Sigmoid colon (tissue), 7 donors: ENCODE measurements around the gene S100A4. TPM values are rescaled to one million over a fixed set of nuclear protein-coding genes. Genes with fewer than 3 reads are reported as not detected.

Experiments
- DNase-seq: peaks from one replicate; pipeline ENCODE4 v3.0.0-alpha.2; 2019
- H3K27ac ChIP-seq, 4 donors: fragments of 200-600 bp; sonication (generic); one replicate each; pipeline ENCODE4 v1.5.1; 2016 to 2019; ENCODE audit warnings: mild to moderate bottlenecking in 1 of 4
- H3K27me3 ChIP-seq, 3 donors: fragments of 200-600 bp; sonication (generic); one replicate each; pipeline ENCODE4 v1.5.1; 2019; ENCODE audit warnings: mild to moderate bottlenecking in 1 of 3
- H3K36me3 ChIP-seq, 4 donors: fragments of 200-600 bp; sonication (generic); one replicate each; pipeline ENCODE4 v1.5.1; 2016 to 2019
- H3K4me1 ChIP-seq, 4 donors: fragments of 200-600 bp; sonication (generic); one replicate each; pipeline ENCODE4 v1.5.1; 2017 to 2019
- H3K4me3 ChIP-seq, 4 donors: fragments of 200-600 bp; sonication (generic); one replicate each; pipeline ENCODE4 v1.5.1; 2017 to 2019; ENCODE audit warnings: mild to moderate bottlenecking in 2 of 4, moderate library complexity in 1 of 4
- H3K9me3 ChIP-seq, 4 donors: fragments of 200-600 bp in 3 of 4; sonication (generic) in 3 of 4; one replicate each; pipeline versions ENCODE4 v1.5.1 to v1.6.1; 2013 to 2019
- CTCF ChIP-seq, 4 experiments: fragments of 450-650 bp in 3 of 4; fragments of 200-600 bp in 1 of 4; IDR thresholded peaks; one replicate each; pipeline ENCODE4 v1.5.1; 2016 to 2019; ENCODE audit warnings: antibody characterized with exemption in 4 of 4, mild to moderate bottlenecking in 3 of 4, moderate library complexity in 2 of 4
- EP300 ChIP-seq, 4 donors: sonication (generic); formaldehyde crosslinking; IDR thresholded peaks; one replicate each; pipeline ENCODE4 v1.6.1; 2017; ENCODE audit warnings: antibody characterized with exemption in 4 of 4
- POLR2A ChIP-seq, 2 donors: fragments of 450-650 bp; IDR thresholded peaks; one replicate each; pipeline ENCODE4 v1.6.1; 2016; ENCODE audit warnings: antibody characterized with exemption in 2 of 2, mild to moderate bottlenecking in 2 of 2, moderate library complexity in 2 of 2
- POLR2AphosphoS5 ChIP-seq, 4 donors: sonication (generic); formaldehyde crosslinking; IDR thresholded peaks; one replicate each; pipeline ENCODE4 v1.6.1; 2017; ENCODE audit warnings: antibody characterized with exemption in 4 of 4
- WGBS, 2 donors: extraction: QIAGEN DNeasy Blood & Tissue Kit; methylation state at CpG; one replicate each; pipeline ENCODE4 v1.1.7; 2013; 5-methylcytosine and 5-hydroxymethylcytosine counted together
- intact Hi-C: fragments of 100-400 bp; cut with DNase I; formaldehyde crosslinking; loops from one replicate; pipeline ENCODE4 v1.15.1; 2023
- polyA plus RNA-seq, 3 donors: library from polyadenylated mRNA; stranded (reverse); fragments of 200-250 nt; gene quantifications; one replicate each; pipeline ENCODE4 v1.2.3, GENCODE V29; 2013
- total RNA-seq, 4 donors: library from RNA; depleted of rRNA; stranded (reverse); fragments of >200 nt; gene quantifications; one replicate each; pipeline ENCODE4 v1.1.0, GENCODE V29; 2016
- donor health status: healthy with polysubstance abuse.
- donor health status: Bipolar disorder and iron deficiency.
- donor health status: healthy.

Gene S100A4
- total and polyA plus RNA-seq, 7 donors: 189 to 499 (median 336) TPM

GRCh38 chr1:153553830-153554541 lies 8.4 kb upstream of the S100A4 start:
- Histone ChIP-seq H3K9me3 (no peaks in the 10 kb centered on the region), H3K4me3 (no peak overlapping the region), H3K27ac (peak overlapping the region; percentile 36 to 70 (median 67)), H3K36me3 (no peaks in the 10 kb centered on the region), H3K4me1 (peaks cover 0 to 30% (median 25%) of the 10 kb centered on the region in 4 donors), H3K27me3 (no peaks in the 10 kb centered on the region)
- 75 to 95% methylated on average over 2 of the region's 2 CpGs for WGBS, 2 donors
- intact Hi-C loops: no loop called here
- no peak for TF ChIP-seq POLR2A (IDR thresholded peaks at IDR 0.05)
- no peak for TF ChIP-seq CTCF (IDR thresholded peaks at IDR 0.05)
- TF ChIP-seq EP300 (IDR thresholded peaks at IDR 0.05): no peak
- no peak for TF ChIP-seq POLR2AphosphoS5 (IDR thresholded peaks at IDR 0.05)
- peak; percentile 40 for DNase-seq

- Histone ChIP-seq H3K27me3 (no peaks in the 10 kb centered on the region), H3K36me3 (no peaks in the 10 kb centered on the region), H3K9me3 (no peaks in the 10 kb centered on the region), H3K4me3 (no peak overlapping the region), H3K4me1 (peaks cover 0 to 39% (median 33%) of the 10 kb centered on the region in 4 donors), H3K27ac (peak overlapping the region in 3 of 4 donors; percentile 65 to 70 (median 69))
- WGBS, 2 donors: 94 to 95% methylated on average over 12 of the region's 12 CpGs
- TF ChIP-seq CTCF (IDR thresholded peaks at IDR 0.05) (no peak), EP300 (IDR thresholded peaks at IDR 0.05) (no peak), POLR2AphosphoS5 (IDR thresholded peaks at IDR 0.05) (no peak), POLR2A (IDR thresholded peaks at IDR 0.05) (no peak)
- peak; percentile 60 for DNase-seq
- intact Hi-C loops: no loop called here
Observed at GRCh38 chr1:153553096-153553495, 7.5 kb upstream of the S100A4 start.

GRCh38 chr1:153552335-153552734 lies 6.7 kb upstream of the S100A4 start:
- Histone ChIP-seq H3K9me3 (no peaks in the 10 kb centered on the region), H3K27ac (peak overlapping the region in 1 of 4 donors; percentile 69), H3K27me3 (no peaks in the 10 kb centered on the region), H3K36me3 (no peaks in the 10 kb centered on the region), H3K4me1 (peaks cover 0 to 47% (median 41%) of the 10 kb centered on the region in 4 donors), H3K4me3 (no peak overlapping the region)
- no peak for TF ChIP-seq EP300 (IDR thresholded peaks at IDR 0.05)
- no peak for TF ChIP-seq POLR2A (IDR thresholded peaks at IDR 0.05)
- TF ChIP-seq POLR2AphosphoS5 (IDR thresholded peaks at IDR 0.05): no peak
- no peak for TF ChIP-seq CTCF (IDR thresholded peaks at IDR 0.05)
- 87 to 94% methylated on average over 8 of the region's 8 CpGs for WGBS, 2 donors
- no peak for DNase-seq
- intact Hi-C loops: no loop called here

GRCh38 chr1:153550827-153551500 lies 5.4 kb upstream of the S100A4 start:
- TF ChIP-seq POLR2A (IDR thresholded peaks at IDR 0.05) (no peak), CTCF (IDR thresholded peaks at IDR 0.05) (no peak), POLR2AphosphoS5 (IDR thresholded peaks at IDR 0.05) (no peak), EP300 (IDR thresholded peaks at IDR 0.05) (no peak)
- no peak for DNase-seq
- peaks cover 0 to 60% (median 55%) of the 10 kb centered on the region in 4 donors for H3K4me1 ChIP-seq
- intact Hi-C loops: loop anchor here (2.0 kb wide), 1 partner anchor 14 kb away; the partner anchor contains the start of gene S100A2
- H3K27ac ChIP-seq: peak overlapping the region in 2 of 4 donors; percentile 90
- 66% methylated on average over 10 of the region's 10 CpGs for WGBS, 2 donors
- no peaks in the 10 kb centered on the region for H3K9me3 ChIP-seq
- no peaks in the 10 kb centered on the region for H3K36me3 ChIP-seq
- no peaks in the 10 kb centered on the region for H3K27me3 ChIP-seq
- H3K4me3 ChIP-seq: no peak overlapping the region
